Activated gamma-delta T cell treated with Interleukin-2 at 50 U/mL for 16 hours (primary cell): ENCODE measurements around the gene UCHL5.
"Not testable (repeated sequence)": the region's sequence is repeated elsewhere in the genome, so short reads cannot be mapped to it uniquely, and the experiment has no call there.

Experiments
- DNase-seq: peaks from one replicate; pipeline ENCODE4 v3.0.0-alpha.2; 2020

Gene UCHL5

DNA sequence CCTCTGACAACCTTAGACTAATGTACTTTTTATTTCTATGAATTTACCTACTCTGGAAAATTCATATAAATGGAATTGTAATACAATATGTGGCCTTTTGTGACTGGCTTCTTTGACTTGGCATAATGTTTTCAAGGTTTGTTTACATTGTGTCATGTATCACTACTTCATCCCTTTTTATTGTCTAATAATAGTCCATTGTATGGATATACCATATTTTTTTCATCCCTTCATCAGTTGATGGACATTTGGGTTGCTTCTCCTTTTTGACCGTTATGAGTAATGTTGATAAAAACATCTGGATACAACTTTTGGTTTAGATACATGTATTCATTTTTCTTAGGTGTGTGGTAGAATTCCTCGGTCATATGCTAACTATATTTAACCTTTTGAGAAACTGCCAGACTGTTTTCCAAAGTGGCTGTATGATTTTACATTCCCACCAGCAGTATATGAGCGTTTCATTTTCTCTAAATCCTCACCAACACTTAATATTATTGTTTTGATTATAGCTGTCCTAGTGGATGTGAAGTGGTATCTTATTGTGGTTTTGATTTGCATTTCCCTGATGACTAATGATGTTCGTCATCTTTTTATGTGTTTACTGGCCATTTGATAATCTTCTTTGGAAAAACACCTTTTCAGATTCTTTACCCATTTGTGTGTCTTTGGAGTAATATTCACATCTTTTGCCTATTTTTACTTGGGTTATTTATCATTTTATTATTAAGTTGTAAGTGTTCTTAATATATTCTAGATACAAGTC is 3.7 kb upstream of the UCHL5 start:
- DNase-seq: no peak

DNA sequence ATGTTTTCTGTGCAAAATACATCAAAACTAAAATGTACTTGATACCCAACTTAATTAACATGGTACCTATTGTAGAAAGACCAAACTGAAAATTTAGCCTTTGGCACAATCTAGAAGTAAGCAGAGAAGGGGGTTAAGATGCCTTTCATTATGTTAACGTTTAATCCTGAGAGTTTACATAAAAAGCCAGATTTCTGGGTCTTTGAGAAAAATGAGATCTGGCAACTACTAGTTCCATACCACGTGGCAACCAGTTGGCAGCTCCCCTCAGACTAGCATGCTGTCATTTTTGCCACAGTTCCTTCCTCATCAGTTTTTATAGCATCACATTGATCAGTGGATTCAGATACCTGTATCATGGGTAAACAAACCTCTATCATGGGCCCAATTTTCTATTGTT is 1.8 kb upstream of the UCHL5 start:
- no peak for DNase-seq

DNA sequence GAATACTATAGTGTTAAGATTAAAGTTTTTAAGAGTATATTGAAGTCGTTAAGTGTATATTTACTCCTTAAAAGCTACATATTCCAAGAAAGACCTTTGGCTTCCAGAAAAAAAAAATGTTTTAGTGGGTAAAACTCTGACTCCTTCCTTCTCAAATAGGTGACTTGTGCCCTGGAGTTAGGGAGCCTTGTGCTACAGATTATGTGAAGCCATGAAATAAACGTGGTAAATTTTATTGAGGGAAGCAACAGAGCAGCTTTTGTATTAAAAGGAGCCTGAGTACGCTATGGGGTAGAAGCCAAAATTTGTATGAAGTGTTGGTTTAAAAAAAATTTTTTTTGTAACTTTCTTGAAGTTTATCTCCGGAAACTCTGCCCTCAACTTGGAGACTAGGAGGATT is 1.2 kb upstream of the UCHL5 start:
- no peak for DNase-seq

GRCh38 chr1:193060115-193060403 is 899 bp upstream of the UCHL5 start:
- DNase-seq: no peak

GRCh38 chr1:193058529-193059281 is 455 bp downstream of the UCHL5 start:
- peak; percentile 44 for DNase-seq

DNA sequence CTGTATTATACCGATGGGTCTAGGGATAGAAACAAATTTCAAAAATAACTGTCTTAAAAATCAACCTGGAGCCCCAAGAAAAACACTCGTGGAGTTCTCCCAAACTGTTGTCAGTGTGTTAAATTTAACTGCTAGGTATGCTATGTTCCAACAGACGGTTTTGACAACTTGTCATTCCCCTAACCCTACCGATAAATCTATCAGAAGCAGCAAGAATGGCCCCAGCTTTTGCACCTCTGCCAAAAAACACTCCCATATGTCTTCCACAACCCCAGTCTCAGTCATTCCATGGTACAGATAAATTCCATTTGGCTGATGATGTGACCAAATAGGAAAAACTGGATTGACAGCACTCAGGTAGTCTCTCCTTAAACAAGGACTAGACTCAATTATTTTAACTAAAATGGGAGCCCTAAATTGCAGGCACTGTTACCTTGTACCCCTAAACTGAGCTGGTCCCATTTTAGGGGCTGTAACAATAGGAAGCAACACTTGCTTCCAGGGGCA is 4.9 kb downstream of the UCHL5 start:
- DNase-seq: no peak

DNA sequence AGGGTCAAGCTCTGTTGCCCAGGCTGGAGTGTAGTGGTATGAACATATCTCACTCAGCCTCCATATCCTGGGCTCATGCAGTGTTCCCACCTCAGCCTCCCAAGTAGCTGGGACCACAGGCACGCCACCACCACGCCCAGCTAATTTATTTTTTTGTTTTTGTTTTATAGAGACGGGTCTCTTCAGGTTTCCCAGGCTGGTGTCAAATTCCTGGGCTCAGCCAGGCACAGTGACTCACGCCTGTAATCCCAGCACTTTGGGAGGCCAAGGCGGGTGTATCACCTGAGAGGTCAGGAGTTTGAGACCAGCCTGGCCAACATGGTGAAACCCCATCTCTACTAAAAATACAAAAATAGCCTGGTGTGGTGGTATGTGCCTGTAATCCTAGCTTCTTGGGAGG is 10.2 kb downstream of the UCHL5 start:
- DNase-seq: not testable (repeated sequence)

GRCh38 chr1:193042766-193043691 is 16.1 kb downstream of the UCHL5 start:
- DNase-seq: no peak

DNA sequence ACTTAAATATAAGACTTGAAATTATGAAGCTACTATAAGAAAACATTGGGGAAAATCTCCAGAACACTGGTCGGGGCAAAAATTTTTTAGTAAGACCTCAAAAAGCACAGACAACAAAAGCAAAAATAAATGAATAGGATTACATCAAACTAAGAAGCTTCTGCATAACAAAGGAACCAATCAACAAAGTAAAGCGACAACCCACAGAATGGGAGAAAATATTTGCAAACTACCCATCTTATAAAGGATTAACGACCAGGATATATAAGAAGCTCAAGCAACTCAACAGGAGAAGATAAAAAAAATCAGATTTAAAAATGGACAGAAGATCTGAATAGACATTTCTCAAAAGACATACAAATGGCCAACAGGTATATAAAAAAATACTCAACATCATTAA is 19.1 kb downstream of the UCHL5 start:
- DNase-seq: no peak

GRCh38 chr1:193036337-193037047 is 22.7 kb downstream of the UCHL5 start:
- no peak for DNase-seq

GRCh38 chr1:193033610-193034009 is 25.6 kb downstream of the UCHL5 start:
- DNase-seq: no peak

DNA sequence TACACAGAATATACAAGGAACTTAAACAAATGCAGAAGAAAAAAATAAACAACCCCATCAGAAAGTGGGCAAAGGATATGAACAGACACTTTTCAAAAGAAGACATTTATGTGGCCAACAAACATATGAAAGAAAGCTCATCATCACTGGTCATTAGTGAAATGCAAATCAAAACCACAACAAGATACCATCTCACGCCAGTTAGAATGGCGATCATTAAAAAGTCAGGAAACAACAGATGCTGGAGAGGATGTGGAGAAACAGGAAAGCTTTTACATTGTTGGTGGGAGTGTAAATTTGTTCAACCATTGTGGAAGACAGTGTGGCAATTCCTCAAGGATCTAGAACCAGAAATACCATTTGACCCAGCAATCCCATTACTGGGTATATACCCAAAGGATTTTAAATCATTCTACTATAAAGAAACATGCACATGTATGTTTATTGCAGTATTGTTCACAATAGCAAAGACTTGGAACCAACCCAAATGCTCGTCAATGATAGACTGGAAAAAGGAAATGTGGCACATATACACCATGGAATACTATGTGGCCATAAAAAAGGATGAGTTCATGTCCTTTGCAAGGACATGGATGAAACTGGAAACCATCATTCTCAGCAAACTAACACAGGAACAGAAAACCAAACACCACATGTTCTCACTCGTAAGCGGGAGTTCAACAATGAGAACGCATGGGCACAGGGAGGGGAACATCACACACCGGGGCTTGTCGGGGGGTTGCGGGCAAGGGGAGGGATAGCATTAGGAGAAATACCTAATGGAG is 26.3 kb downstream of the UCHL5 start:
- DNase-seq: not testable (repeated sequence)

GRCh38 chr1:193031431-193031830 is 27.7 kb downstream of the UCHL5 start:
- DNase-seq: no peak

GRCh38 chr1:193030280-193030679 is 28.9 kb downstream of the UCHL5 start:
- DNase-seq: no peak

GRCh38 chr1:193025218-193025617 is 33.9 kb downstream of the UCHL5 start:
- DNase-seq: no peak

GRCh38 chr1:193019442-193020026 is 39.6 kb downstream of the UCHL5 start:
- no peak for DNase-seq

DNA sequence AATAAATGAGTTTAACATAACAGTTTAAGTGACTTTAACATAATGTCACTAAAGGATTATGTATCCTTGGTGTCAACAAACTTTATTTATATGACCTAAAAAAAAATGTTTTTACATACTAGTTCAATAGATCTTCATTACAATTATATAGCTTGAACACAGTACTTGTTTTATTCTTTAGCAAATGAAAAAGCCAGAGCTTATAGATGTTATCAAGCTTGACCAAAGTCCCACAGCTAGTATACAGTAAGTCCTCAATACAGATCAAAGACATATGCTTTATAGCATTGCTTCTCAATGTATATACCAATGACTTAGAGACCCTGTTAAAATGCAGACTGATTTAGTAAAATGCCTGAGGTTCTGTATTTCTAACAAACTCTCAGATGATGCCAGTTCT is 42.4 kb downstream of the UCHL5 start:
- no peak for DNase-seq

- DNase-seq: no peak
Measured at GRCh38 chr1:193014400-193014799, 44.8 kb downstream of the UCHL5 start.

DNA sequence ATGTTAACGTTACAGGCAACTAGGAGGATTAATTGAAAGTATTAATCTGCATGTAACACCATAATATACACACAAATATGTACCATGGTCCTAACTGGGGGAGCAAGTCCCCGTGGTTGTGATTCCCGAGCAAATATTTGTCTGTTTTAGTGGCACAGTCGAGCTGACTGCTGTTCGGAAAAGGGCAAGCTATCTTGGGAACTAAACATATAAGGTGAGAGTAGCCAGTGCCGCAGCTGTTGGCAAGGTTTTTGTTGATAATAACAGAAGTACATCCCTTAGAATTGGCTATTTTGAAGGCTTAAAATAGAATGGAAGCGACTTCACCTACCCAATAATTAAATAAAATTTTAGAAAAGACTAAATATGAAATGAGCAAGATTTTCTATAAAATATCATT is 45.5 kb downstream of the UCHL5 start:
- no peak for DNase-seq

DNA sequence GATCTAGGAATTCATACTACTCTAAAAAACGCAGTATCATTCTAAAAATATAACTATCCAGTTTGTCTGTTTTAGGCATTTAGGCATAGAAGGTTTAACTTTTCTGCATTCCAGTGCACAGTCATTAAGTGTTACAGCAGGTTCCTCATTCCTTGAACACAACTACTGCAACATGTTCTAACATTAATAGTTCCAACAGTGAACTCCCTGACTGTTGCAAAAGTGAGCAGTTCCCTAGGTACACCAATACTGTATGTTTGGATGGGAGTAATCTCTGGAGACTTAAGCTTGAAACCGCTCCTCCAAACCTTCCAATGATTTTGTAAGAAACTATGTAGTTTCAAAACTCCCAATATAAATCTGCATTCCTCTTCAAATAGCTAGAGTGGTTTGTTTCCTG is 46.2 kb downstream of the UCHL5 start:
- no peak for DNase-seq

DNA sequence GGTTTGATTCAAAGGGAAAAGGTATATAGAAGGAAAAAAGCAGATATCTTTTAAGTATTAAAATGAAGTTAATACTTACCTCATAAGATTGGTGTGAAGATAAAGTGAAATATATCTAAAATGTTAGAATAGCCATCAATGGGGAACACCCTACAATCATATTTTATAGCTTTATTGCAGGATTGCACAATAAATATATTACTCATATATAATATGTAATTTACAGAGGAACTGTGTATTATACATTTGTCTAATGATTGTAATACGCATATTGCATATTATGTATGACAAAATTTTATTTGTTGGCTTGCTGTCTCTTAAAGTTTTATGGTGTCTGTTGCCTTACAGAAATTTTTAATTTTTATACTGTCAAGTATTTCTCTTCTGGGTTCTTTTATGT is 47.8 kb downstream of the UCHL5 start:
- no peak for DNase-seq

- no peak for DNase-seq
Measured at GRCh38 chr1:193009501-193009900, 49.7 kb downstream of the UCHL5 start.
